ENCODE results near the gene RELN.

Gene RELN

DNA sequence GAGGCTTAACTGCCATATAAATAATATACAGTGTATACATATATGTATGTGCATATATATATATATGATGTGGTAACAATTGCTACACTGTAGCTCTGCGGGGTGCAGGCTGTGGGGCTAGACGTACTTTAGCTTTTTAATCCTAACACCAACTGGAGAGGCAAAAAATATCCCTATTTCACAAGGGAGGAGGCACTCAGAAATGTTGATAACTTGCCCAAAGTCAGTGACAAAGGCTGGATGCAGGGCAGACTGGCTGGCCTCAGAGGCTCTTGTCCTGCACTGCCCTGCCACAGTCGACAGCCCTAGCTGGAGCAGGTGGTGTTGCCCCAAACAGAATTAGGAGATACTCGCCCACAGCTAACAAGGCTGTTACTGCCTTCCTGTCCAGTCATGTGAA, 1.5 kb upstream of the RELN start:
- DNase-seq (ENCODE audit: low read depth in 2 of 2) = no peak

DNA sequence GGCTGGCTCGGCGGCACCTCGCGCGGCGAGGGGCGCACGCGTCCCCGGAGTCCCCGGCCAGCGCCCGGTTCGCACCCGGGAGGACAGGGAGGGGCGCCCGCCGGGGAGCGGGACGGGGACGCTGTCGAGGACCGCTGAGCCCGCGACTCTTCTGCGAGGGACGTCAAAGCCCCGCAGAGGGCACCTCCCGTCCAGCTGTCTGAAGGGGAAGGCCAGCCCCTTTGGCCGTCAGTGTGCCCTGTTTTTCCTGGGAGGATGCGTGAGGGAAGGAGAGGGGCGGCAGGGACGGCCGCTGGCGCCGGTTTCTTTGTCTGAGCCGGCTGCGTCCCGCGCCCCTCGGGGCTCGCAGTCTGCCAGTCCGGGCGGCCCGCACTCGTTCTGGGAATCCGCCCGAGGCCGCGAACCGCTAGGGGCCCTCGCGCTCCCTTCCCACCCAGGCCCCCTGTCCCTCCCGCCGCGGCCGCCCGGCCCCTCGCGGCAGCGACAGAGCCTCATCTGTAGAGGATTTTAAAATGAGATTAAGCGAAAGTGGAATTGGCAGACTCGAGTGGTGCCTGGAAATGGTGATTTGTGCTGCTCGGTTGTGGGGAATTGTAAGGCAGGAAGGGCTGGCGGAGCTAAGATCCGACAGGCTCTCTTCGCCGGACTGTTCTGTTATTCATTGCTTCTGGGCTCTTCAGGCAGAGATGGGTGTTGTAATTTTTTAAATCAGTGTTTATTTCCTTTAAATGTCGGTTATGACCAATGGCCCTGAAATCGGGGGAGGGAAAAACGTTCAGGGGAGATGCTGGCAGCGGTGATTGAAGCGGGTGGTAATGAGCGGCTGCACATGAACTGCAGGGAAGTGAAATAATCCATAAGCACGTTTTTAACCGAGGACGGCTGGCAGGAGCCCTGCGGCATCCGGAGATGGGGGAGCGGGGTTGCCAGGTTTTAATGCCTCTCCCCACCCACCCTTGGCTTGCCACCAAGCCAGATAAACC, 618 bp upstream of the RELN start:
- no peak for DNase-seq (ENCODE audit: low read depth in 2 of 2)

GRCh38 chr7:103988468-103989199, 824 bp downstream of the RELN start:
- DNase-seq (ENCODE audit: low read depth in 2 of 2) = no peak

DNA sequence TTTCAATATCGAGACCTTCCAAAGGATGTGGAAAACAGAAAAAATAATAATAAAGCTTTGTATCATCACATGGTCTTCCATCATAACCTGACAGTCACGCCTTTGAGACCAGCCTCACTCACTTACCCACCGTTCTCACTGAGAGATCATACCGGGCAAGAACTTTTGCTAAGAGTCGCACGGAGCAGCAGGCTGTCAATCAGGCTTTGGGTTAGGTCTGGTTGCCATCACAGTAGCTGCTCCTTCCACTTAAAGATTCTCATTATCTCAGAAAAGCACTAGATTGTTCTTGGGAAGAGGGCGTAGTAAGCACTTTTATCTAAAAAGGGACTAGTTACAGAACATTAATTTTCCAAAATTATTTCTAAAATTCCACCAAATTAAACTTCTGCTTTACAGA, 2.0 kb downstream of the RELN start:
- DNase-seq (ENCODE audit: low read depth in 2 of 2) = no peak

DNA sequence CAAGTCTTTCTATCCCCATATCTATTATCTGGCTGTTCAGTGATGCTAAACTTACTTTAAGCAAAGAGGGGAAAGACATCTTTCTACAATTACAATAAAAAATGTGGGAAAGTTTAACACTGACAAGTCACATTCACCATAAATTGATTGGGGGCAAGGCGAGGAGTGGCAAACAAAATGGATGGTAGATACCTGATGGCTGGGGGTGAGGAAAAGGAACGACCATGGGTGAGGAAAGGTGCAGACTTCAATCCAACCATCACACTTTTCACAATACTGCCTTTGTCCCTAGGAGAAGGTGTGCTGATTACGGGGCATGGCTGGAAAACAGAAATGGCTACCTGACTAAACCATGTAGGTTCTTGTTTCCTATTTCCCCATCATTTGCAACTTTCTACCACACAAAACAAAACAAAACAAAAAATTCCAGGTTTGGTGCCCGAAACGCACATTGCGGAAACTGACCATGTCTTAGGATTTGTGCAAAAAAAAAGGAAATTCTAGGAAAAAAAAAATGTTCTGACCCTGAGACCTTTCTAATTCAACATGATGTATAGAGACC, 3.8 kb downstream of the RELN start:
- DNase-seq (ENCODE audit: low read depth in 2 of 2) = no peak

DNA sequence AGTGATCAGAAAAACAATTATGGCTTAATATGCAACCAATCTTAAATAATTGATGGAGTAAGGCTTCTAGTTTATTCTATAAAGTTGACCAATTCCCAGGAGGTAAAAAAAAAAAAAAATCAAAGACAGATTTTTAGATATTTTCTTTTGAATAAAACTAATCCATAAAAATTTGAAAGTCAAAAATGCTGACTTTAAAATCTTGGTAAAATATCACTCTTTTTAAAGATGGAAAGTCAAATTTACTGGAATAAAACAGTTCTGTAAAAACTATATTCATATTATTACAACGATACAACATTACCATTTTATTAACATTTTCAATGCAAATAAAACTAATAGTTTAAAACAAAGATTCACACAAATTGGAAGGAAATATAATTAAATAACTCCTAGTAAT, 5.4 kb downstream of the RELN start:
- no peak for DNase-seq (ENCODE audit: low read depth in 2 of 2)

DNA sequence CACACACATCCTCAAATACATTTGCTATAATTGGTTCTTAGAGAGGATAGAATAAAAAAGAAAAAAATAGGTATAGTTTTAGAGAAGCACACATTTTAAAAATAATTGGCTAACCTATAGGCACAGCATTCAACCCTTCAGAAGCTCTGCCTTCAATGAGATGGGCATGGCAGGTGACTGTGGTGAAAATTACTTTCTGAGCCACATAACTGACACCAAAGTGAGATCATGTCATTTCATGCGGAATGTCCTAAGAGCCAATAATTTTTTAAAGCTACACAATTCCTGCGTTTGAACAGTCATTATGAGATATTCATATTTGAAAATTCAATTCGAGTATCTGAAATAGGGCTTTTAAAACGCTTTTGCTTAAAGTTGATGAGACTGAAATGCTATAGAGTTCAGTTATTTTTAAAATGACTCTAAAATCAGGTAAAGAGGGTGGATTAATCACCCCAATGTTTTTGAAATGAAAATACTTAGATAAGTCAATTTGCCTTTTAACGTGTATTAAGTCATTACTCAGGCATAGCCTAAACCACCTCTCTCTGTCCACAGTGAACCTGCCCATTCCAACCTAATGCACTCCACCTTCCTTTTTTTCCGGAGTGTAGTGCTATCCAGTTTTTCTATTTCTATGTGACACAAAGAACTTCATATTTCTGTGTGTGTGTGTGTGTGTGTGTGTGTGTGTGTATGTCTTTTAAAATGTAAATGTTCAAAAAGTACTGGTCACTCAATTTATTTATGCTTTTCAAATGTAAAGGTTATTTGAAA, 6.1 kb downstream of the RELN start:
- no peak for DNase-seq (ENCODE audit: low read depth in 2 of 2)

- no peak for DNase-seq (ENCODE audit: low read depth in 2 of 2)
Measured at GRCh38 chr7:103981003-103981423, 8.4 kb downstream of the RELN start.

GRCh38 chr7:103972779-103973434, 16.6 kb downstream of the RELN start:
- no peak for DNase-seq (ENCODE audit: low read depth in 2 of 2)

- no peak for DNase-seq (ENCODE audit: low read depth in 2 of 2)
Measured at GRCh38 chr7:103967401-103967800, 22.1 kb downstream of the RELN start.

DNA sequence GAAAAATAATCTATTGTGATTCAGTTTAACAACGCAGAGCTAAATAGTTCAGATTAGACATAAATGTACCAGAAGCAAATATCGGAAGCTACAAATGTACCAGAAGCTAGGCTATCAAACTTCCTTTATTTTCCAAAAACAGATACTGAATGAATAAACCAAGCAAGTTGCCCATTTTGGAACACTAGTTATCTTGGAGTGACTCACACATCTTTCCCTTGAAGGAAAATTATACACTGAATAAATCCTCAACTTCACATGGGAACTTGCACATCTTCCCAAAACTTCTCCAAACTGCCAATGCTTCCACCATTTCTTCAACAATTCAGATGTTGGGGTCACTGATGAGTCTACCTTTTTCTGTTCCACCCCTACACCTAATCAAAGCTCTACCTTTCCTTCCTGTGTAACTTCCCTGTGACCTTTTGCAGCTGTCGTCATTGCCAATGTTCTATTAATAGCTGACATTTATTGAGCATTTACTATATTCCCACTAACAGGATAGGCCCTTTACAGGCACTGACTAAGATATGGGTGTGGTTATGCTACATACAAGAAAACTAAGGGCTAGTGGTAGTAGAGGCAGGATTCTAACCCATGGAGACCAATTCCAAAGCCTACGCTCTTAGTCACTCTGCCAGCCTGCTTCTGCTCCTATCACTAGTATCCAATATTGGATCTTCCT, 22.7 kb downstream of the RELN start:
- DNase-seq (ENCODE audit: low read depth in 2 of 2) = no peak

- no peak for DNase-seq (ENCODE audit: low read depth in 2 of 2)
Measured at GRCh38 chr7:103964269-103964668, 25.2 kb downstream of the RELN start.

- no peak for DNase-seq (ENCODE audit: low read depth in 2 of 2)
Measured at GRCh38 chr7:103962070-103962469, 27.4 kb downstream of the RELN start.

GRCh38 chr7:103958284-103958818, 31.1 kb downstream of the RELN start:
- no peak for DNase-seq (ENCODE audit: low read depth in 2 of 2)

- no peak for DNase-seq (ENCODE audit: low read depth in 2 of 2)
Measured at GRCh38 chr7:103955985-103956384, 33.5 kb downstream of the RELN start.

GRCh38 chr7:103952408-103952807, 37.0 kb downstream of the RELN start:
- no peak for DNase-seq (ENCODE audit: low read depth in 2 of 2)

GRCh38 chr7:103951311-103951710, 38.1 kb downstream of the RELN start:
- no peak for DNase-seq (ENCODE audit: low read depth in 2 of 2)

DNA sequence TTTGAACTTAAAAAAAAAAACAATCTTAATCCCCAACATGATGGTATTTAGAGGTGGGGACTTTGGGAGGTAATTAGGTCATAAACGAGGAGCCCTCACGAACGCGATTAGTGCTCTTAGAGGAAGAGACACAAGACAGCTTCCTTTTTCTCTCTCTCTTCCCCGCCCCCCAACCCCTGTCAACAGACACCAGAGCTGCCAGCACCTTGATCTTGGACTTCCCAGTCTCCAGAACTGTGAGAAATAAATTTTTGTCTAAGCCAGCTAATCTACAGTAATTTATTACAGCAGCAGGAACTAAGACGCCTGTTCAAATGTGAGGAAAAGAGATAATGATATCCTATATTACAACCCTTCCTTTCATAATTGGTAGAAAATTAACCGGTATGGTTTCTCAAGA, 40.1 kb downstream of the RELN start:
- DNase-seq (ENCODE audit: low read depth in 2 of 2) = no peak

- no peak for DNase-seq (ENCODE audit: low read depth in 2 of 2)
Measured at GRCh38 chr7:103947026-103947655, 42.3 kb downstream of the RELN start.

Measured in stimulated activated CD8-positive, alpha-beta memory T cell treated with anti-CD3 and anti-CD28 coated beads, Interleukin-2, amount 100 ng/mL, for 1 hour (primary cell).